Duodenal mucosa (tissue), 2 donors: ENCODE results near the gene ZBTB1.

ENCODE experiments used
- H3K27ac ChIP-seq: one replicate; pipeline ENCODE4 v1.7.0; 2013; ENCODE audit warnings: low read depth, low read length
- H3K27me3 ChIP-seq, 2 donors: one replicate each; pipeline ENCODE4 v1.7.0; 2013; ENCODE audit warnings: low read length in 2 of 2, control low read depth in 1 of 2; ENCODE audit not compliant: insufficient read depth in 2 of 2, control insufficient read depth in 1 of 2
- H3K36me3 ChIP-seq, 2 donors: one replicate each; pipeline ENCODE4 v1.7.0; 2013; ENCODE audit warnings: low read length in 2 of 2, control low read depth in 1 of 2; ENCODE audit not compliant: insufficient read depth in 2 of 2, control insufficient read depth in 1 of 2
- H3K4me1 ChIP-seq, 2 donors: one replicate each; pipeline ENCODE4 v1.7.0; 2013; ENCODE audit warnings: low read length in 2 of 2, control low read depth in 1 of 2; ENCODE audit not compliant: insufficient read depth in 2 of 2, control insufficient read depth in 1 of 2
- H3K4me3 ChIP-seq, 2 donors: one replicate each; pipeline ENCODE4 v1.7.0; 2013; ENCODE audit warnings: low read length in 2 of 2, low read depth in 1 of 2
- H3K9ac ChIP-seq, 2 donors: one replicate each; pipeline ENCODE4 v1.7.0; 2013; ENCODE audit warnings: low read length in 2 of 2, low read depth in 1 of 2
- H3K9me3 ChIP-seq, 2 donors: one replicate each; pipeline ENCODE4 v1.7.0; 2013; ENCODE audit warnings: low read length in 2 of 2, control low read depth in 1 of 2; ENCODE audit not compliant: control insufficient read depth in 1 of 2

ZBTB1 gene

DNA sequence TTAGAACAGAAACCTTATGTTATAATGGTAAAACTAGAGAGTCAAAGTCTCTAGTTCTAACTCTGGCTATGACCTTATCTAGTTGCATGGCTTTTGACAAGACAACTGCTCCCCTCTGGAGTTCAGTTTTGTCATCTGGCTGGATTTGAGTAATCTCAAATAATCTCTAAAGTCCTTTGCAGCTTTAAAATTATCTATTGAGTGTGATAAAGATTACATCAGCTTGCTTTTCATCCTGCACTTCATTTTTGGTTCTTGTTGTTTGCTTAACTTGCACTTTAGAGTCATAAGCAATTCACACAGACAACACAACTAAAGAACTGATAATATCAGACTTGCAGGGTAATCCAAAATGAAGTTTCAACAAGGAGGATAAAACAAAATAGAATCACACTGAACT is 37.0 kb upstream of the ZBTB1 start:
- Histone ChIP-seq H3K4me3 (no peak overlapping the region), H3K9me3 (no peaks in the 10 kb centered on the region), H3K36me3 (no peaks in the 10 kb centered on the region), H3K4me1 (peaks cover 12% of the 10 kb centered on the region in 2 donors), H3K27me3 (no peaks in the 10 kb centered on the region), H3K27ac (no peak overlapping the region), H3K9ac (no peak overlapping the region)

DNA sequence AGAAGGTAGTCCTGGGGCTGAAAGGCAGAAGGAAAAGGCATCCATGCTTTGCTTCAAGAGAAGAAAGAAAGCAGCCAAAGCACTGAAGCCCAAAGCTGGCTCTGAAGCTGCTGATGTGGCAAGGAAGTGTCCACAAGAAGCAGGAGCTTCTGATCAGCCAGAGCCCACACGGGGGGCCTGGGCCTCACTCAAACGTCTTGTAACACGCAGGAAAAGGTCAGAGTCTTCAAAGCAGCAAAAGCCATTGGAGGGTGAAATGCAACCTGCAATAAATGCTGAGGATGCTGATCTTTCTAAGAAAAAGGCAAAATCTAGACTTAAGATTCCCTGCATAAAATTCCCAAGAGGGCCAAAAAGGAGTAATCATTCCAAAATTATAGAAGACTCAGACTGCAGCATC is 36.1 kb upstream of the ZBTB1 start:
- H3K9me3 ChIP-seq, result no peaks in the 10 kb centered on the region
- no peaks in the 10 kb centered on the region for H3K36me3 ChIP-seq
- H3K4me3 ChIP-seq, result no peak overlapping the region
- no peaks in the 10 kb centered on the region for H3K27me3 ChIP-seq
- H3K4me1 ChIP-seq, result peaks cover 12% of the 10 kb centered on the region in 2 donors
- H3K27ac ChIP-seq, result no peak overlapping the region
- no peak overlapping the region for H3K9ac ChIP-seq

DNA sequence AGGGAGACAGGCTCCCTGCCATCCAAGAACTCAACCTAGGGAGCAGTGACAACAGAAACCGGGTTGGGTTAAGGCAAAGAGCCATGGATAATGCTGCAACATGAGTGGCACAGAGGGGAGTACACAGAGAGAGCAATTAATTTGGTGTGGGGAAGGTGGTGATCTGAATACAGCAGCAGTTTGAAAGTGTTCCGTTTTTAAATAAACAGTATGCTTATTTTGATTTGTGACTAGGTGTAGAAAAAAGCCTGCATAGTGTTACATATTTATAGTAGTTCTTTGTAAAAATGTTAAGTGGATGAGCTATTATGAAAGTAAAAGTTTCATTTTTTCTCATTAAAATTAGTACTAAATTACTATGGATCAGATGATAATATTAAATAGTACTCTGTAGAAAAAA is 30.5 kb upstream of the ZBTB1 start:
- H3K9me3 ChIP-seq, result no peaks in the 10 kb centered on the region

GRCh38 chr14:64474698-64475097 is 29.9 kb upstream of the ZBTB1 start:
- Histone ChIP-seq H3K9me3 (no peaks in the 10 kb centered on the region), H3K27me3 (no peaks in the 10 kb centered on the region), H3K4me3 (no peak overlapping the region), H3K36me3 (no peaks in the 10 kb centered on the region), H3K9ac (no peak overlapping the region), H3K4me1 (peaks cover 0 to 4% of the 10 kb centered on the region in 2 donors), H3K27ac (no peak overlapping the region)

More for the DNA sequence above, 30.5 kb upstream of the ZBTB1 start:
- Histone ChIP-seq H3K27ac (no peak overlapping the region), H3K9ac (no peak overlapping the region), H3K4me3 (no peak overlapping the region), H3K36me3 (no peaks in the 10 kb centered on the region), H3K4me1 (peaks cover 0 to 4% of the 10 kb centered on the region in 2 donors), H3K27me3 (no peaks in the 10 kb centered on the region)

DNA sequence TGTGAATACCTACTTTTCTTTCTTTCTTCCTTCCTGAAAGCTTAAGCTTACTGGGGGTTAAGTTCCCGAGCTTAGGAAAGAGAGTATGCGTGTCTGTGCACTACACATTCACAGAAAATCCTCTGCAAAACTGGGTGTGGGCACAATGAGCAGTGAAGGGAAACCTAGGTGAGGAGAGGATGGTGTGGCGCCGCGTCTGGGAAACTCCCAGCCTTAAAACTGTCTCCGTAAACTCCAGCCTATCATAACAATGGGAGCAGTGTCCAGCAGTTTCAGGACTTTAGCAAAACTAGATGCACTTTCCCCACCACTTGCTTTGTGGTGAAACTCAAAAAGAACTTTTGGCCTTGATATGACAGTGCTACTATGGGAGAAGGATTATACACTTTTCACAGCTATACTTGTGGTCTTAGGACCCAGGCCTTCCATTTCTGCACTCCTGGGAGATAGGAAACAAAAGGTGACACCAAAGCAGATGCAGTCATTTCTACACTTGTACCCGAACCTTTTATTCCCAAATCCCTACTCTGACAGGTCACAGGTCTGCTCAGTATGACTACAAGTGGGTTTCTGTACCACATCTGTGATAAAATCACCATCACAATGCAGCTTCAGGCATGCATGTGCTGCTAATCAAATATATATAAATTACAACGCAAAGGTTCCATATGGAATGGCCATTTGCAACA is 28.8 kb upstream of the ZBTB1 start:
- H3K9me3 ChIP-seq, result no peaks in the 10 kb centered on the region
- no peak overlapping the region for H3K27ac ChIP-seq
- no peaks in the 10 kb centered on the region for H3K36me3 ChIP-seq
- H3K4me1 ChIP-seq, result peaks cover 0 to 4% of the 10 kb centered on the region in 2 donors
- H3K9ac ChIP-seq, result no peak overlapping the region
- no peaks in the 10 kb centered on the region for H3K27me3 ChIP-seq
- no peak overlapping the region for H3K4me3 ChIP-seq

GRCh38 chr14:64476438-64476837 is 28.1 kb upstream of the ZBTB1 start:
- Histone ChIP-seq H3K36me3 (no peaks in the 10 kb centered on the region), H3K27ac (no peak overlapping the region), H3K27me3 (no peaks in the 10 kb centered on the region), H3K4me1 (peaks cover 0 to 4% of the 10 kb centered on the region in 2 donors), H3K4me3 (no peak overlapping the region), H3K9me3 (no peaks in the 10 kb centered on the region), H3K9ac (no peak overlapping the region)

GRCh38 chr14:64478634-64479250 is 25.8 kb upstream of the ZBTB1 start:
- Histone ChIP-seq H3K9me3 (no peaks in the 10 kb centered on the region), H3K9ac (no peak overlapping the region), H3K27ac (no peak overlapping the region), H3K4me1 (peaks cover 0 to 4% of the 10 kb centered on the region in 2 donors), H3K4me3 (no peak overlapping the region), H3K36me3 (no peaks in the 10 kb centered on the region), H3K27me3 (no peaks in the 10 kb centered on the region)

DNA sequence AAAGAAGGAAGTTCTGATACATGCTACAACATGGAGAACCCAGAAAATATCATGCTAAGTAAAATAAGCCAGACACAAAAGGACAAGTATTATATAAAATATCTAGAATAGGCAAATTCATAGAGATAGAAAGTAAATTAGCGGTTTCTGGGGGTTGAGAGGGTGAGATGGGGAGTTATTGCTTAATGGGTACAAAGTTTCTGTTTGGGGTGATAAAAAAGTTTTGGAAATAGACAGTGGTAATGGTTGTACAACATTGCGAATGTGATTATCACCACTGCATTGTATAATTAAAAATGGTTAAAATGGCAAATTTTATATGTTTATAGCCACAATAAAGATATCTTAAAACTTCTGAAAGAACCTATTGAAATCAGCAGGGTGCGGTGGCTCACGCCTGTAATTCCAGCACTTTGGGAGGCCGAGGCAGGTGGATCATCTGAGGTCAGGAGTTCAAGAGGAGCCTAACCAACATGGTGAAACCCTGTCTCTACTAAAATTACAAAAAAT is 15.9 kb upstream of the ZBTB1 start:
- Histone ChIP-seq H3K36me3 (peaks cover 13 to 28% of the 10 kb centered on the region in 2 donors), H3K4me3 (no peak overlapping the region), H3K27me3 (no peaks in the 10 kb centered on the region), H3K4me1 (no peaks in the 10 kb centered on the region), H3K9ac (no peak overlapping the region), H3K27ac (no peak overlapping the region), H3K9me3 (no peaks in the 10 kb centered on the region)

- H3K4me1 ChIP-seq, result no peaks in the 10 kb centered on the region
- no peak overlapping the region for H3K4me3 ChIP-seq
- no peak overlapping the region for H3K9ac ChIP-seq
- H3K9me3 ChIP-seq, result no peaks in the 10 kb centered on the region
- no peaks in the 10 kb centered on the region for H3K27me3 ChIP-seq
- no peak overlapping the region for H3K27ac ChIP-seq
- H3K36me3 ChIP-seq, result peaks cover 7 to 21% of the 10 kb centered on the region in 2 donors
These were observed 12.9 kb upstream of the ZBTB1 start for GRCh38 chr14:64491637-64492036.

GRCh38 chr14:64493455-64493854 is 11.1 kb upstream of the ZBTB1 start:
- no peaks in the 10 kb centered on the region for H3K9me3 ChIP-seq
- no peak overlapping the region for H3K27ac ChIP-seq
- H3K36me3 ChIP-seq, result peaks cover 3% of the 10 kb centered on the region in 2 donors
- no peaks in the 10 kb centered on the region for H3K4me1 ChIP-seq
- H3K27me3 ChIP-seq, result no peaks in the 10 kb centered on the region
- H3K9ac ChIP-seq, result no peak overlapping the region
- no peak overlapping the region for H3K4me3 ChIP-seq
